GM12865 (cell line): Measurements from ENCODE around the gene C12orf56.

Experiments used
- DNase-seq: peaks from one replicate; pipeline ENCODE4 v3.0.0; 2010; ENCODE audit warnings: low read depth
- H3K4me3 ChIP-seq: 2 replicates; pipeline ENCODE4 v1.5.1; 2011; ENCODE audit warnings: mild to moderate bottlenecking, low read depth, low read length, control low read depth
- TF ChIP-seq, protein P1 (sequence below): IDR thresholded peaks from 2 replicates; pipeline ENCODE4 v1.5.1; 2011; ENCODE audit warnings: low read length, control low read depth, low read depth, inconsistent platforms; ENCODE audit not compliant: insufficient read depth; ENCODE audit errors: missing control alignments

Gene C12orf56, protein sequence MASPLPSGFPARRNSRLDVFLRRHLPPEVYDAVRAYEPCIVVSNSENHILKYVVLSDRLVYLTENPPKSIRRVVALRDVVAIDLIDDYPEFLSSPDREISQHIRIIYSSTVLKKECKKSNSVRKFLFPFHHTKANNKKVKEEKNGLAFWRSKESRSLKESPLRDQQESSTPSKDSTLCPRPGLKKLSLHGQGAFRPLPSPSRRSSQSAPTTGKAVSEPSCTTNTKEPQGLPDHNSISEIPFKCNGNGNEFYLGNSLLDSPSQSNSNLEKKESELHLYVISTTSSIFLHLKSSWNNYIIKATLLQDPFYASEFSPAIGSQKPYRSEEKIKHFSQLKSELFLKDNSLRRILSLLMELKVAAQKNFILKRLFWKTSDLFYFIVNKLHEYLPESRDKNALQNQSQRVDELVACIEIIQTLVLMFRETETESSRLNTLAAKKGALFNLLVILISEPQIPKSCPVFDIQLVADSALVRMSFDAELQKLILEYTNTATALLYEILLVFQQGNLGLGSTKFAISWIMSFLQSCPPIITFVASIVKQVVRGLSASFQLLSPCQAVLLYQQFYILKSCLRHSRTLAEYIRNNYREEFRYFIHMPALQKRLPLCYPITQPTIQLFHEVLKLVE

DNA sequence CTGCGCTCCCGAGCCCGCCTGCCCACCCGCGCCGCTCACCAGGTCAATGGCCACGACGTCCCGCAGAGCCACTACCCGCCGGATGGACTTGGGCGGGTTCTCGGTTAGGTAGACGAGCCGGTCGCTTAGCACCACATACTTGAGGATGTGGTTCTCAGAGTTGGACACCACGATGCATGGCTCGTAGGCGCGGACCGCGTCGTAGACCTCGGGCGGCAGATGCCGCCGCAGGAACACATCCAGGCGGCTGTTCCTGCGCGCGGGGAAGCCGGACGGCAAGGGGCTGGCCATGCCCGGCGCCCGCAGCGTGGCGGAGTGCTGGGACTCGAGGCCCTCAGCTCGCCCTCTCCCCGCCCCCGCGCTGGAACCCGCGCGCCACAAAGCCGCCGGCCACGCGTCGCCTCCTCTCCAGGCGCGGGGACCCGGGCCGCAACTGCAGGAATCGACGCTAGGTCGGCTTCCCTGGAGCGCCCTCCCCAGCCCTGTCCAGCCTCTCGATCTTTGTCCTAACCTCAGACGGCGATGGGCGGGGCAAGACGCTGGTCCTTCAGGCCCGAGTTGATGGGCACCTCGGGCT lies at the start of gene C12orf56:
C12orf56 (minus strand) TSS at position 484 of the 577 bp plus-strand sequence; CDS start at position 291, 193 bp downstream.
- DNase-seq: no peak
- no peak within 1 kb of the TSS for H3K4me3 ChIP-seq
- TF ChIP-seq, protein P1, sequence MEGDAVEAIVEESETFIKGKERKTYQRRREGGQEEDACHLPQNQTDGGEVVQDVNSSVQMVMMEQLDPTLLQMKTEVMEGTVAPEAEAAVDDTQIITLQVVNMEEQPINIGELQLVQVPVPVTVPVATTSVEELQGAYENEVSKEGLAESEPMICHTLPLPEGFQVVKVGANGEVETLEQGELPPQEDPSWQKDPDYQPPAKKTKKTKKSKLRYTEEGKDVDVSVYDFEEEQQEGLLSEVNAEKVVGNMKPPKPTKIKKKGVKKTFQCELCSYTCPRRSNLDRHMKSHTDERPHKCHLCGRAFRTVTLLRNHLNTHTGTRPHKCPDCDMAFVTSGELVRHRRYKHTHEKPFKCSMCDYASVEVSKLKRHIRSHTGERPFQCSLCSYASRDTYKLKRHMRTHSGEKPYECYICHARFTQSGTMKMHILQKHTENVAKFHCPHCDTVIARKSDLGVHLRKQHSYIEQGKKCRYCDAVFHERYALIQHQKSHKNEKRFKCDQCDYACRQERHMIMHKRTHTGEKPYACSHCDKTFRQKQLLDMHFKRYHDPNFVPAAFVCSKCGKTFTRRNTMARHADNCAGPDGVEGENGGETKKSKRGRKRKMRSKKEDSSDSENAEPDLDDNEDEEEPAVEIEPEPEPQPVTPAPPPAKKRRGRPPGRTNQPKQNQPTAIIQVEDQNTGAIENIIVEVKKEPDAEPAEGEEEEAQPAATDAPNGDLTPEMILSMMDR: no peak

DNA sequence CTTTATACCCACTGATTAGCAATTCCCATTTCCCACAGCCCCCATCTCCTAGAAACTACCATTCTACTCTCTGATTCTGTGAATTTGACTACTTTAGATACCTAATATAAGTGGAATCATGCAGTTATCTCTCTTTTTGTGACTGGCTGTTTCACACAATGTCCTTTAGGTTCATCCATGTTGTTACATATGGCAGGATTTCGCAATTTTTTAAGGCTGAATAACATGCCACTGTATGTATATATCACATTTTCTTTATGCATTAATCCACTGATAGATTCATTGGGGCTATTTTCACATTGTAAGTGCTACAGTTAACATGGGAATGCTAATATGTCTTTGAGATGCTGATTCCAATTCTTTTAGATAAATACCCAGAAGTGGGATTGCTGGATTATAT lies 49.5 kb upstream of the C12orf56 start:
- DNase-seq: no peak
- TF ChIP-seq, protein P1: no peak
- H3K4me3 ChIP-seq: no peak overlapping the region

DNA sequence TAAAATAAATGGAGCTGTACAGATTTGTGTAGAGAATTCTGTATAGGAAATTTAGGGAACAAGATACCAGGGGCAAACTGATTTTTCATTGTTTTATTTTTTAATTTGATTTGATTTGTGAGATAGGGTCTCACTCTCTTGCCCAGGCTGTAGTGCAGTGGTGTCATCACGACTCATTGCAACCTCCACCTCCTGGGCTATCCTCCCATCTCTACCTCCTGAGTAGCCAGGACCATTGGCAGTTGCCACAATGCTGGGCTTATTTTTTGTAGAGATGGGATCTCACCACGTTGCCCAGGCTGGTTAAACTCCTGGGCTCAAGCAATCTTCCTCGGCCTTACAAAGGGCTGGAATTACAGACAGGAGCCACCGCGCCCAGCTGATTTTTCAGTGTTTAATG lies 43.4 kb upstream of the C12orf56 start:
- DNase-seq: no peak
- TF ChIP-seq, protein P1: no peak
- H3K4me3 ChIP-seq: no peak overlapping the region

DNA sequence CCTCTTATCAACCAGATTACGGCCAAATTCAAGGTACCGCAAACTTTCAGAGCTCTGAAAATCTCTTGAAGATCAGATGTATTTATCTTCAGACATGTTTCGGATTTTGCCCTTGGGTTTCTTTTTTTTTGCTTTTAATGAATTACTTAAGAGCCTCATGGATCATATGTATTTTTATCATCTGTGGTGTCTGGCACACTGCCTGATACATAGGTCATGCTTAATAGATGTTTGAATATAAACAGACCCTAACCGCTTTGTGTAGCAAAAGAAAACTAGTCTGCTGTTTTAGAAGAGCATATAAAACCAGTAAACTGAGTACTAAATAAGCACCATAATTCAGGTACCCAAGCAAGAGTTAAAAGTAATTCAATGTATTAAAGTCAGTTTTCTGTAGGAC lies 41.2 kb upstream of the C12orf56 start:
- TF ChIP-seq, protein P1: no peak
- no peak overlapping the region for H3K4me3 ChIP-seq
- no peak for DNase-seq

DNA sequence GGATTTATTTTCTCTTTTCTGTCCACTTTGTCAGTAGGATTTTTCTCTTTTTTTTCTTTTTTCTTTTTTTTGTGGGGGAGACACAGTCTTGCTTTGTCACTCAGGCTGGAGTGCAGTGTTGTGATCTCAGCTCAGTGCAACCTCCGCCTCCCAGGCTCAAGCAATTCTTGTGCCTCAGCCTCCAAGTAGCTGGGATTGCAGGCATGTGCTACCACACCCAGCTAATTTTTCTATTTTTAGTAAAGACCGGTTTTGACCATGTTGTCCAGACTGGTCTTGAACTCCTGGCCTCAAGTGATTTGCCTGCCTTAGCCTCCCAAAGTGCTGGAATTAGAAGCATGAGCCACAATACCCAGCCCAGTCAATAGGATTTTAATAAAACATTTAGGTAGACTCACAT lies 40.3 kb upstream of the C12orf56 start:
- DNase-seq: no peak
- TF ChIP-seq, protein P1: no peak
- no peak overlapping the region for H3K4me3 ChIP-seq

DNA sequence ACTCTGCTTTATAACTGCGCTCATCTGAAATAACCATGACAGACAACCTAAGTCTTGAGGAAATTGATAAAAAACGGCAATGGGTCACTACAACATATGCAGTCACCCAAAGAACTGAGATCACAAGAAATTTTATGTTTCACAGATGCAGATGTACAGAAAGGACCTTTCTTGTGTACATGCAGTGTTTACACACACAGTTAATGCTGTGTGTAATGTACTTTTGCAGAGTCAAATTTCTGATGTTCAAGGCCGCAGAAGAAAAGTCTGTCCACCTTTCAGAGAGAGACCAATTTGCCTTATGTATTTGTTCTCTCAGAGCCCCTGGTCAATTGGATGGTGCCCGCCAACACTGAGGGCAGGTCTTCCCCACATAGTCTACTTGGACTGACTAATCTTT lies 38.4 kb upstream of the C12orf56 start:
- no peak overlapping the region for H3K4me3 ChIP-seq
- TF ChIP-seq, protein P1: no peak
- no peak for DNase-seq
